ENCODE results near the gene PARL.

The PARL gene

GRCh38 chr3:183818041-183818620 lies 66.5 kb downstream of the PARL start:
- no peak for DNase-seq (ENCODE audit: low read depth in 2 of 2)

- no peak for DNase-seq (ENCODE audit: low read depth in 2 of 2)
Observed at GRCh38 chr3:183817639-183818038, 67.0 kb downstream of the PARL start.

GRCh38 chr3:183816681-183817510 lies 67.8 kb downstream of the PARL start:
- no peak for DNase-seq (ENCODE audit: low read depth in 2 of 2)

- DNase-seq (ENCODE audit: low read depth in 2 of 2), result no peak
Observed at GRCh38 chr3:183815951-183816475, 68.7 kb downstream of the PARL start.

GRCh38 chr3:183815563-183815940 lies 69.1 kb downstream of the PARL start:
- DNase-seq (ENCODE audit: low read depth in 2 of 2), result no peak

- DNase-seq (ENCODE audit: low read depth in 2 of 2), result no peak
Observed at GRCh38 chr3:183814240-183814639, 70.4 kb downstream of the PARL start.

GRCh38 chr3:183812761-183813445 lies 71.8 kb downstream of the PARL start:
- no peak for DNase-seq (ENCODE audit: low read depth in 2 of 2)

GRCh38 chr3:183811638-183812037 lies 73.0 kb downstream of the PARL start:
- no peak for DNase-seq (ENCODE audit: low read depth in 2 of 2)

GRCh38 chr3:183810643-183811594 lies 73.8 kb downstream of the PARL start:
- DNase-seq (ENCODE audit: low read depth in 2 of 2), result no peak

GRCh38 chr3:183809270-183809669 lies 75.4 kb downstream of the PARL start:
- DNase-seq (ENCODE audit: low read depth in 2 of 2), result no peak

GRCh38 chr3:183808355-183808754 lies 76.3 kb downstream of the PARL start:
- no peak for DNase-seq (ENCODE audit: low read depth in 2 of 2)

- DNase-seq (ENCODE audit: low read depth in 2 of 2), result no peak
Observed at GRCh38 chr3:183807881-183808280, 76.8 kb downstream of the PARL start.

GRCh38 chr3:183807209-183807728 lies 77.4 kb downstream of the PARL start:
- no peak for DNase-seq (ENCODE audit: low read depth in 2 of 2)

- no peak for DNase-seq (ENCODE audit: low read depth in 2 of 2)
Observed at GRCh38 chr3:183802989-183803388, 81.7 kb downstream of the PARL start.

- no peak for DNase-seq (ENCODE audit: low read depth in 2 of 2)
Observed at GRCh38 chr3:183801601-183802000, 83.1 kb downstream of the PARL start.

- DNase-seq (ENCODE audit: low read depth in 2 of 2), result no peak
Observed at GRCh38 chr3:183800243-183800863, 84.3 kb downstream of the PARL start.

- no peak for DNase-seq (ENCODE audit: low read depth in 2 of 2)
Observed at GRCh38 chr3:183799461-183799860, 85.2 kb downstream of the PARL start.

GRCh38 chr3:183797996-183798395 lies 86.7 kb downstream of the PARL start:
- DNase-seq (ENCODE audit: low read depth in 2 of 2), result no peak

- DNase-seq (ENCODE audit: low read depth in 2 of 2), result no peak
Observed at GRCh38 chr3:183796372-183796771, 88.3 kb downstream of the PARL start.

- DNase-seq (ENCODE audit: low read depth in 2 of 2), result no peak
Observed at GRCh38 chr3:183794452-183794851, 90.2 kb downstream of the PARL start.

GRCh38 chr3:183792976-183793375 lies 91.7 kb downstream of the PARL start:
- no peak for DNase-seq (ENCODE audit: low read depth in 2 of 2)
